Measurements from ENCODE around the gene GGT7.
"Not testable (repeated sequence)": the region's sequence is repeated elsewhere in the genome, so short reads cannot be mapped to it uniquely, and the experiment has no call there.

- not testable (repeated sequence) for TF ChIP-seq CTCF (IDR thresholded peaks at IDR 0.05; ENCODE audit: low read length); EZH2 (optimal IDR thresholded peaks at IDR 0.05; ENCODE audit: low read depth, low read length); EZH2phosphoT487 (IDR thresholded peaks at IDR 0.05; ENCODE audit: low read length)
These were observed 25.5 kb upstream of the GGT7 start for GRCh38 chr20:34898129-34898528.
